ENCODE results near the gene CAMTA1. TPM values are rescaled to one million over a fixed set of nuclear protein-coding genes. Genes with fewer than 3 reads are reported as not detected.

Gene CAMTA1
- total RNA-seq, 1 donor from 2014 or later: 77.6 TPM

DNA sequence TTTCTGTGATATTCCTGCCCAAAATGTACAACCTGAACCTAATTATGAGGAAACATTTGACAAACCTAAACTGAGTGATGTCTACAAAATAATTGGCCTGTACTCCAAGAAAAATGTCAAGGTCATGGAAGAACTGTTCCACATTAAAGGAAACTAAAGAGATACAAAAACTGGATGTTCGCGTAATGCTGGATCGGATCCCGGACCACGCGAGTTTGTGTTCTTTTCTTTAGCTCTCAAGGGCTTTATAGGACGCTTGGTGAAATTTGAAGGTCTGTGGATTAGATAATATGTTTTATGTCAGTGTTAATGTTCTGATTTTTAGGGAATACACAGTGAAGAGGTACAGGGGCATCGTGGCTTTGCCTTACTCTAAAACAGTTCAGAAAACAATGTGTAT, 400.5 kb downstream of the CAMTA1 start:
- Histone ChIP-seq H3K27me3 (ENCODE audit: insufficient read depth, low read length) (no peaks in the 10 kb centered on the region), H3K36me3 (ENCODE audit: insufficient read depth, low read length) (no peaks in the 10 kb centered on the region), H2AFZ (ENCODE audit: low read depth, low read length) (no peak overlapping the region), H3K79me2 (ENCODE audit: insufficient read depth, low read length) (no peaks in the 10 kb centered on the region), H4K20me1 (ENCODE audit: insufficient read depth, low read length) (no peaks in the 10 kb centered on the region), H3K27ac (ENCODE audit: low read depth, low read length) (no peak overlapping the region), H3K4me1 (ENCODE audit: insufficient read depth, low read length) (no peaks in the 10 kb centered on the region), H3K4me3 (ENCODE audit: insufficient read depth, low read depth, low read length) (no peak overlapping the region), H3K9me3 (ENCODE audit: insufficient read depth, low read depth, low read length) (no peaks in the 10 kb centered on the region), H3K9ac (ENCODE audit: low read length) (no peak overlapping the region), H3K4me2 (ENCODE audit: low read length) (no peak overlapping the region)
- H3K36me3 Mint-ChIP-seq (ENCODE audit: low read depth, unreplicated experiment): no peaks in the 10 kb centered on the region
- no peak overlapping the region for H3K4me3 Mint-ChIP-seq (ENCODE audit: unreplicated experiment)
- DNase-seq (ENCODE audit: low read depth) (no peak), FAIRE-seq (no peak)
- peaks cover 5% of the 10 kb centered on the region for H3K9me3 Mint-ChIP-seq (ENCODE audit: unreplicated experiment)
- no peak overlapping the region for H3K27ac Mint-ChIP-seq (ENCODE audit: unreplicated experiment)
- no peaks in the 10 kb centered on the region for H3K4me1 Mint-ChIP-seq (ENCODE audit: low read depth, unreplicated experiment)
- TF ChIP-seq CTCF (IDR thresholded peaks at IDR 0.05; ENCODE audit: insufficient read depth, low read depth, low read length): no peak
- TF ChIP-seq EZH2 (IDR thresholded peaks at IDR 0.05; ENCODE audit: insufficient read depth, low read length): no peak
- H3K27me3 Mint-ChIP-seq (ENCODE audit: low read depth, unreplicated experiment): peaks cover 9% of the 10 kb centered on the region

GRCh38 chr1:7186382-7187111, 401.3 kb downstream of the CAMTA1 start:
- no peak for TF ChIP-seq EZH2 (IDR thresholded peaks at IDR 0.05; ENCODE audit: insufficient read depth, low read length)
- no peak for TF ChIP-seq CTCF (IDR thresholded peaks at IDR 0.05; ENCODE audit: insufficient read depth, low read depth, low read length)
- H3K4me3 ChIP-seq (ENCODE audit: insufficient read depth, low read depth, low read length): no peak overlapping the region
- FAIRE-seq: no peak

GRCh38 chr1:7187112-7187493, 401.8 kb downstream of the CAMTA1 start:
- Histone ChIP-seq H4K20me1 (ENCODE audit: insufficient read depth, low read length) (no peaks in the 10 kb centered on the region), H3K79me2 (ENCODE audit: insufficient read depth, low read length) (no peaks in the 10 kb centered on the region), H3K4me3 (ENCODE audit: insufficient read depth, low read depth, low read length) (no peak overlapping the region), H3K27ac (ENCODE audit: low read depth, low read length) (no peak overlapping the region), H3K27me3 (ENCODE audit: insufficient read depth, low read length) (no peaks in the 10 kb centered on the region), H2AFZ (ENCODE audit: low read depth, low read length) (no peak overlapping the region), H3K9ac (ENCODE audit: low read length) (no peak overlapping the region), H3K9me3 (ENCODE audit: insufficient read depth, low read depth, low read length) (no peaks in the 10 kb centered on the region), H3K36me3 (ENCODE audit: insufficient read depth, low read length) (no peaks in the 10 kb centered on the region), H3K4me2 (ENCODE audit: low read length) (no peak overlapping the region), H3K4me1 (ENCODE audit: insufficient read depth, low read length) (no peaks in the 10 kb centered on the region)
- TF ChIP-seq EZH2 (IDR thresholded peaks at IDR 0.05; ENCODE audit: insufficient read depth, low read length) (no peak), CTCF (IDR thresholded peaks at IDR 0.05; ENCODE audit: insufficient read depth, low read depth, low read length) (no peak)
- H3K4me3 Mint-ChIP-seq (ENCODE audit: unreplicated experiment): no peak overlapping the region
- DNase-seq (ENCODE audit: low read depth): no peak
- no peaks in the 10 kb centered on the region for H3K36me3 Mint-ChIP-seq (ENCODE audit: low read depth, unreplicated experiment)
- H3K9me3 Mint-ChIP-seq (ENCODE audit: unreplicated experiment): peaks cover 2% of the 10 kb centered on the region
- peaks cover 9% of the 10 kb centered on the region for H3K27me3 Mint-ChIP-seq (ENCODE audit: low read depth, unreplicated experiment)
- H3K27ac Mint-ChIP-seq (ENCODE audit: unreplicated experiment): no peak overlapping the region
- FAIRE-seq: no peak
- no peaks in the 10 kb centered on the region for H3K4me1 Mint-ChIP-seq (ENCODE audit: low read depth, unreplicated experiment)

More at GRCh38 chr1:7186382-7187111, 401.3 kb downstream of the CAMTA1 start:
- no peaks in the 10 kb centered on the region for H3K9me3 ChIP-seq (ENCODE audit: insufficient read depth, low read depth, low read length)
- no peak overlapping the region for H3K9ac ChIP-seq (ENCODE audit: low read length)
- H3K27me3 ChIP-seq (ENCODE audit: insufficient read depth, low read length): no peaks in the 10 kb centered on the region
- no peaks in the 10 kb centered on the region for H3K36me3 ChIP-seq (ENCODE audit: insufficient read depth, low read length)
- no peak for DNase-seq (ENCODE audit: low read depth)
- no peak overlapping the region for H3K27ac ChIP-seq (ENCODE audit: low read depth, low read length)
- no peaks in the 10 kb centered on the region for H3K79me2 ChIP-seq (ENCODE audit: insufficient read depth, low read length)
- Mint-ChIP-seq H3K4me1 (ENCODE audit: low read depth, unreplicated experiment) (no peaks in the 10 kb centered on the region), H3K27me3 (ENCODE audit: low read depth, unreplicated experiment) (peaks cover 9% of the 10 kb centered on the region), H3K27ac (ENCODE audit: unreplicated experiment) (no peak overlapping the region), H3K4me3 (ENCODE audit: unreplicated experiment) (no peak overlapping the region), H3K36me3 (ENCODE audit: low read depth, unreplicated experiment) (no peaks in the 10 kb centered on the region), H3K9me3 (ENCODE audit: unreplicated experiment) (peaks cover 2% of the 10 kb centered on the region)
- no peaks in the 10 kb centered on the region for H4K20me1 ChIP-seq (ENCODE audit: insufficient read depth, low read length)
- H3K4me1 ChIP-seq (ENCODE audit: insufficient read depth, low read length): no peaks in the 10 kb centered on the region
- H2AFZ ChIP-seq (ENCODE audit: low read depth, low read length): no peak overlapping the region
- no peak overlapping the region for H3K4me2 ChIP-seq (ENCODE audit: low read length)

Data from astrocyte (in vitro differentiated cells and primary cell).